SK-N-SH (cell line): ENCODE data around the gene SLC46A3. TPM values are rescaled to one million over a fixed set of nuclear protein-coding genes. Genes with fewer than 3 reads are reported as not detected.

ENCODE experiments used
- CTCF ChIA-PET: fragments of 300-600, 350-600 bp; formaldehyde crosslinking; extraction: SDS; loops from one replicate; lab custom pipeline; 2021; lab: Yijun Ruan, JAX
- POLR2A ChIA-PET: fragments of 350-600 bp; sonication (Branson Sonifier 250); formaldehyde crosslinking; extraction: SDS; loops from one replicate; lab custom pipeline; 2020; ENCODE audit warnings: antibody characterized with exemption, inconsistent platforms; lab: Yijun Ruan, JAX
- DNase-seq: peaks from one replicate; pipeline ENCODE4 v3.0.0; 2012
- H2AFZ ChIP-seq: fragments of 200-600 bp; sonication (generic); 2 replicates; pipeline ENCODE4 v1.8.1; 2016; ENCODE audit warnings: antibody characterized with exemption, mild to moderate bottlenecking, low read depth
- H3F3A ChIP-seq: fragments of 200-600 bp; sonication (generic); replicated peaks from 2 replicates; pipeline ENCODE3; 2016; ENCODE audit warnings: antibody characterized with exemption, mild to moderate bottlenecking; ENCODE audit not compliant: insufficient read depth
- H3K27ac ChIP-seq, 2 experiments: fragments of 200-500 bp in 1 of 2; fragments of 200-600 bp in 1 of 2; sonication (Bioruptor generic) in 1 of 2; sonication (generic), shearing (Covaris generic) in 1 of 2; 2 replicates each; pipeline versions ENCODE4 v1.5.1 to v1.6.1; 2014 to 2016; ENCODE audit warnings: low read depth in 2 of 2, inconsistent platforms in 1 of 2, low read length in 1 of 2, mild to moderate bottlenecking in 1 of 2, mixed read lengths in 1 of 2
- H3K27me3 ChIP-seq: fragments of 200-600 bp; sonication (generic), shearing (Covaris generic); 2 replicates; pipeline ENCODE4 v1.6.1; 2016; ENCODE audit warnings: mixed run types; ENCODE audit not compliant: insufficient read depth
- H3K36me3 ChIP-seq, 2 experiments: fragments of 200-500 bp in 1 of 2; fragments of 200-600 bp in 1 of 2; sonication (Bioruptor generic) in 1 of 2; sonication (generic) in 1 of 2; replicated peaks in 1 of 2; 2 replicates each; pipeline versions ENCODE3 to v1.5.1; 2014 to 2016; ENCODE audit warnings: low read length in 1 of 2, mild to moderate bottlenecking in 1 of 2; ENCODE audit not compliant: insufficient read depth in 2 of 2, control insufficient read depth in 1 of 2
- H3K4me1 ChIP-seq, 2 experiments: fragments of 200-500 bp in 1 of 2; fragments of 200-600 bp in 1 of 2; sonication (Bioruptor generic) in 1 of 2; sonication (generic), shearing (Covaris generic) in 1 of 2; 2 replicates each; pipeline versions ENCODE4 v1.5.1 to v1.6.1; 2014 to 2016; ENCODE audit warnings: low read depth in 1 of 2, low read length in 1 of 2, mixed run types in 1 of 2; ENCODE audit not compliant: insufficient read depth in 2 of 2, control insufficient read depth in 1 of 2
- H3K4me2 ChIP-seq: fragments of 200-600 bp; sonication (generic), shearing (Covaris generic); 2 replicates; pipeline ENCODE4 v1.6.1; 2017; ENCODE audit warnings: mixed run types
- H3K4me3 ChIP-seq, 2 experiments: fragments of 200-500 bp in 1 of 2; fragments of 200-600 bp in 1 of 2; sonication (Bioruptor generic) in 1 of 2; sonication (generic), shearing (Covaris generic) in 1 of 2; 2 replicates each; pipeline versions ENCODE4 v1.5.1 to v1.8.1; 2014 to 2016; ENCODE audit warnings: low read depth in 2 of 2, inconsistent platforms in 1 of 2, low read length in 1 of 2, mild to moderate bottlenecking in 1 of 2, mixed read lengths in 1 of 2, moderate library complexity in 1 of 2
- H3K79me2 ChIP-seq: fragments of 200-600 bp; sonication (generic); 2 replicates; pipeline ENCODE4 v1.8.1; 2017; ENCODE audit warnings: mild to moderate bottlenecking; ENCODE audit not compliant: insufficient read depth
- H3K9ac ChIP-seq: fragments of 200-600 bp; sonication (generic); 2 replicates; pipeline ENCODE4 v1.6.1; 2017; ENCODE audit warnings: mixed run types
- H3K9me2 ChIP-seq: fragments of 200-600 bp; sonication (generic); 2 replicates; pipeline ENCODE4 v1.6.1; 2017; ENCODE audit warnings: mixed run types
- H3K9me3 ChIP-seq: fragments of 200-600 bp; sonication (generic); 2 replicates; pipeline ENCODE4 v1.6.1; 2017; ENCODE audit warnings: mixed run types, mild to moderate bottlenecking, moderate library complexity
- H4K20me1 ChIP-seq: fragments of 200-600 bp; sonication (generic); 2 replicates; pipeline ENCODE4 v1.6.1; 2017; ENCODE audit warnings: mild to moderate bottlenecking, mixed run types; ENCODE audit not compliant: insufficient read depth
- EP300 ChIP-seq, 2 experiments: IDR thresholded peaks; 2 replicates each; pipeline versions ENCODE4 v1.4.0 to v1.6.1; 2012; ENCODE audit warnings: borderline replicate concordance in 1 of 2, low read depth in 1 of 2, low read length in 1 of 2
- EZH2phosphoT487 ChIP-seq: fragments of 200-600 bp; sonication (generic); IDR thresholded peaks from 2 replicates; pipeline ENCODE4 v1.6.1; 2017; ENCODE audit warnings: low read depth, mixed run types, mild to moderate bottlenecking, antibody characterized with exemption, moderate library complexity, borderline replicate concordance
- GATA2 ChIP-seq: sonication (generic); formaldehyde crosslinking; IDR thresholded peaks from 2 replicates; pipeline ENCODE4 v1.5.0; 2020; ENCODE audit warnings: mild to moderate bottlenecking, missing genetic modification reagents
- MEF2A ChIP-seq: IDR thresholded peaks from 2 replicates; pipeline ENCODE4 v1.4.0; 2012; ENCODE audit warnings: low read depth, borderline replicate concordance
- MXI1 ChIP-seq: IDR thresholded peaks from 2 replicates; pipeline ENCODE4 v1.6.1; 2012; ENCODE audit warnings: mild to moderate bottlenecking, low read depth, low read length, improper control_type of control experiment
- NFIC ChIP-seq: IDR thresholded peaks from 2 replicates; pipeline ENCODE4 v1.4.0; 2012; ENCODE audit warnings: borderline replicate concordance
- POLR2AphosphoS5 ChIP-seq: IDR thresholded peaks from 2 replicates; pipeline ENCODE4 v1.6.1; 2012; ENCODE audit warnings: low read depth, low read length
- RCOR1 ChIP-seq: fragments of 150-350 bp; IDR thresholded peaks from 2 replicates; pipeline ENCODE4 v1.6.1; 2017; ENCODE audit warnings: antibody characterized with exemption, low read length
- RXRA ChIP-seq: IDR thresholded peaks from 2 replicates; pipeline ENCODE4 v1.4.0; 2012; ENCODE audit warnings: low read depth, mild to moderate bottlenecking, borderline replicate concordance
- SIN3A ChIP-seq: IDR thresholded peaks from 2 replicates; pipeline ENCODE4 v1.6.1; 2012; ENCODE audit warnings: low read depth, mild to moderate bottlenecking, low read length, moderate library complexity, borderline replicate concordance
- SMC3 ChIP-seq: IDR thresholded peaks from 2 replicates; pipeline ENCODE4 v1.6.1; 2012; ENCODE audit warnings: low read depth, low read length, improper control_type of control experiment
- TCF12 ChIP-seq: IDR thresholded peaks from 2 replicates; pipeline ENCODE4 v1.4.0; 2012
- YY1 ChIP-seq: IDR thresholded peaks from 2 replicates; pipeline ENCODE4 v1.4.0; 2012; ENCODE audit warnings: low read depth, mild to moderate bottlenecking
- WGBS: methylation state at CpG from one replicate; pipeline ENCODE4 v1.1.6; 2017; ENCODE audit warnings: low lambda C conversion rate; 5-methylcytosine and 5-hydroxymethylcytosine counted together
- polyA plus RNA-seq, 3 experiments: library from polyadenylated mRNA; depleted of rRNA; stranded (reverse); fragments of >200 nt; gene quantifications; 2 replicates each; pipeline ENCODE4 v1.2.3, GENCODE V29; 2012
- TF ChIP-seq, protein P1 (sequence below): fragments of 150-350 bp; IDR thresholded peaks from 2 replicates; pipeline ENCODE4 v1.6.1; 2016; ENCODE audit warnings: mild to moderate bottlenecking, low read depth, low read length
- TF ChIP-seq, protein P2 (sequence below): IDR thresholded peaks from 2 replicates; pipeline ENCODE4 v1.4.0; 2012; ENCODE audit warnings: low read depth, borderline replicate concordance
- TF ChIP-seq, protein P3 (sequence below): IDR thresholded peaks from 2 replicates; pipeline ENCODE4 v1.4.0; 2012; ENCODE audit warnings: low read depth

SLC46A3 gene
- polyA plus RNA-seq, 1 of the 3 experiments (the other 2 are of a cell fraction), result 2.0 TPM

DNA sequence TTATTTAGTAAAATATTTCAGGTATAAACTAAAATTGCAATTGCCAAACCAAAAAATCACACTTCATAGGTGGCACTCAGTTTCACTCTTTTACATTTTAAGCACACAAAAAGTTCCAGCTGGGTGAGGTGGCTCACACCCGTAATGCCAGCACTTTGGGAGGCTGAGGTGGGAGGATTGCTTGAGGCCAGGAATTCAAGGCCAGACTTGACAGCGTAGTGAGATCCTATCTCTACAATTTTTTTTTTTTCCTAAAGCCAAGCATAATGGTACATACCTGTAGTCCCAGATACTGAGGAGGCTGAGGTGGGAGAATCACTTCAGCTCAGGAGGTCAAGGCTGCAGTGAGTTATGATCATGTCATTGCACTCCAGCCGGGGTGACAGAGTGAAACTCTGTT lies 20.6 kb upstream of the SLC46A3 start (continued):
- no peak for TF ChIP-seq NFIC

DNA sequence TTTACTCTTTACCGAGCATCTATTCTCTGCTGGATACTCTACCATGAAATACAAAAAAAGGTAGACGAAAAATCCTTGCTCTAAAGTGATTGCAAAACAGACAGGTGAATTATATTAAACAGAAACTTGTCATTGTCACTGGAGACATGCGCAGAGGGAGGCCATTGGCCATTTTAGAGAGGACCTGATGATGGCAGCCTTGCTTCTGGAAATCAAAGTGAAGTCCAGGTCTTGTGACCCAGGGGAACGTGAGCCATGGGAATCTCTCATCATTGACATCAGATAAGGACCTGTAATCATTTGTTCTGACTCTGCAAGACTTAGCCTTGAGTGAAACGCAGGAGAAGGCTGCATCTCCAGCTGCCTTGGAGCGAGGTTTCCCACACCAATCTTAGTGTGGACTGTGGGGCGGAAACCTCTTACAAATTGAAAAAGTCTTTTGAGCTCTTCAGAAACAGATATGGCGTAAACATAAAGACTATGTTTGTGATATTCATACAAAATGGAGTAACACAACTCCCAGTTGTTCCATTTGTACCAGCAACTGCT lies 16.8 kb upstream of the SLC46A3 start:
- Histone ChIP-seq H3K36me3 (no peaks in the 10 kb centered on the region), H3K27ac (no peak overlapping the region), H3K4me2 (no peak overlapping the region), H3K4me1 (no peaks in the 10 kb centered on the region), H3F3A (no peaks in the 10 kb centered on the region), H3K27me3 (peaks cover 15% of the 10 kb centered on the region; the same call in 1 of the 2 replicates), H3K79me2 (no peaks in the 10 kb centered on the region), H2AFZ (no peak overlapping the region), H3K9me3 (no peaks in the 10 kb centered on the region), H4K20me1 (no peaks in the 10 kb centered on the region), H3K9me2 (no peaks in the 10 kb centered on the region), H3K4me3 (no peak overlapping the region), H3K9ac (no peak overlapping the region)
- 28% methylated on average over 8 of the region's 8 CpGs for WGBS
- DNase-seq, result no peak
- TF ChIP-seq SIN3A (no peak), GATA2 (CRISPR knock-in tag) (no peak), RXRA (no peak), NFIC (no peak), SMC3 (no peak), YY1 (no peak), POLR2AphosphoS5 (no peak), MEF2A (no peak), MXI1 (no peak), EP300 (IDR thresholded peaks at IDR 0.05; ENCODE audit: borderline replicate concordance in 1 of 2, low read depth in 1 of 2, low read length in 1 of 2) (no peak), TCF12 (no peak), EZH2phosphoT487 (no peak), RCOR1 (no peak)
- TF ChIP-seq, protein P1, sequence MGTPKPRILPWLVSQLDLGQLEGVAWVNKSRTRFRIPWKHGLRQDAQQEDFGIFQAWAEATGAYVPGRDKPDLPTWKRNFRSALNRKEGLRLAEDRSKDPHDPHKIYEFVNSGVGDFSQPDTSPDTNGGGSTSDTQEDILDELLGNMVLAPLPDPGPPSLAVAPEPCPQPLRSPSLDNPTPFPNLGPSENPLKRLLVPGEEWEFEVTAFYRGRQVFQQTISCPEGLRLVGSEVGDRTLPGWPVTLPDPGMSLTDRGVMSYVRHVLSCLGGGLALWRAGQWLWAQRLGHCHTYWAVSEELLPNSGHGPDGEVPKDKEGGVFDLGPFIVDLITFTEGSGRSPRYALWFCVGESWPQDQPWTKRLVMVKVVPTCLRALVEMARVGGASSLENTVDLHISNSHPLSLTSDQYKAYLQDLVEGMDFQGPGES, result no peak
- TF ChIP-seq, protein P2, sequence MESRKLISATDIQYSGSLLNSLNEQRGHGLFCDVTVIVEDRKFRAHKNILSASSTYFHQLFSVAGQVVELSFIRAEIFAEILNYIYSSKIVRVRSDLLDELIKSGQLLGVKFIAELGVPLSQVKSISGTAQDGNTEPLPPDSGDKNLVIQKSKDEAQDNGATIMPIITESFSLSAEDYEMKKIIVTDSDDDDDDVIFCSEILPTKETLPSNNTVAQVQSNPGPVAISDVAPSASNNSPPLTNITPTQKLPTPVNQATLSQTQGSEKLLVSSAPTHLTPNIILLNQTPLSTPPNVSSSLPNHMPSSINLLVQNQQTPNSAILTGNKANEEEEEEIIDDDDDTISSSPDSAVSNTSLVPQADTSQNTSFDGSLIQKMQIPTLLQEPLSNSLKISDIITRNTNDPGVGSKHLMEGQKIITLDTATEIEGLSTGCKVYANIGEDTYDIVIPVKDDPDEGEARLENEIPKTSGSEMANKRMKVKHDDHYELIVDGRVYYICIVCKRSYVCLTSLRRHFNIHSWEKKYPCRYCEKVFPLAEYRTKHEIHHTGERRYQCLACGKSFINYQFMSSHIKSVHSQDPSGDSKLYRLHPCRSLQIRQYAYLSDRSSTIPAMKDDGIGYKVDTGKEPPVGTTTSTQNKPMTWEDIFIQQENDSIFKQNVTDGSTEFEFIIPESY, result no peak
- TF ChIP-seq, protein P3, sequence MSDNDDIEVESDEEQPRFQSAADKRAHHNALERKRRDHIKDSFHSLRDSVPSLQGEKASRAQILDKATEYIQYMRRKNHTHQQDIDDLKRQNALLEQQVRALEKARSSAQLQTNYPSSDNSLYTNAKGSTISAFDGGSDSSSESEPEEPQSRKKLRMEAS, result no peak
- ChIA-PET POLR2A (no interaction called here), CTCF (no interaction called here)
